Hippocampal formation (tissue), 2 donors: Measurements from ENCODE around the gene MNAT1.
"Not testable (repeated sequence)": the region's sequence is repeated elsewhere in the genome, so short reads cannot be mapped to it uniquely, and the experiment has no call there.

Experiments used
- DNase-seq, 2 donors: peaks; one replicate each; lab custom pipeline; 2025; lab: John Stamatoyannopoulos, UW

Gene MNAT1

DNA sequence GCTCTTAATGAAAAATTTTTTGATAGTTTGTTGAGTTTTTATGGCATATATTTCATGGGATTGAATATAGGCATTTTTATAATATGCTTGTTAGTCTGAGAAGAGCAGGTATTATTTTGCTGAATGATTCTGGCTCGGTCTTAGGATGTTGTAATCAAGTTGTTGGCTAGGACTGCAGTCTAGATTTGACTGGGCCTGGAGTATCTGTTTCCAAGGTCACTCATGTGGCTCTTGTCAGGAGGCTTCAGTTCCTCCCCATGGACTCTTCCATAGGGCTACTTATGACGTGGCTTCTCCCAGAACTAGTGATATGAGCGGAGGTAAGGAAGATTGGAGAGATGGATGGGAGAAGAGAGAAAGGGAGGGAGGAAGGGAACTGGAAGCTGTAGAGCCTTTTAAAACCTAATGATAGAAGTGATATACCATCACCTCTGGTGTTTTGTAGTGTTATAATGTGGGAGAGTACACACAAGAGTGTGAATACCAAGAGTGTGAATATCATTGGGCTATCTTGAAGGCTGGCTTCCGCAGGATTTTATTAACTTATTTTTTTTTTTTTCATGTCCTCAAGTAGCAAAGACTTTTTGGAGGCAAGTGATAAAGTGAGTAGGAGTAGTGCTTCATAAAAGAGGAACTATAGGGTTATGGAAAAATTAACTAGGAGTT lies 4.4 kb downstream of the MNAT1 start:
- DNase-seq = no peak

DNA sequence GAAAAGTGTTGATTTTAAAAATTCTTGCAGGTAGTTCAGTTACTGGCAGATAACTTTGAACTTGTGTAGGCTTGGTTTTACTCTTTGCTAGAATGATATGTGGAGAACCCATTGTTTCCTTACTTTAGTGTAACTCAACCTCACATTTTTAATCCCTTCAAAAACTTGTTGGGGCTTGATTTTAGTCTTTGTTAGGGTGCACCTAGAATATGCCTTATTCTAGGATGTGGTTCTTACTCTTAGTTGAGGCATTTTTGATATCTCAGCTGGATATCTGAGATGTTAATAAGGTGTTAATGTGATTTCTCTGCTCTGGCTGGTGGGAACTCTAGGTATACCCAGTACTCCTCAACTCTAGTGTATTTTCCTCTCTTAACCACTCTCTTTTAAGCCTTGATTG lies 10.0 kb downstream of the MNAT1 start:
- no peak for DNase-seq

DNA sequence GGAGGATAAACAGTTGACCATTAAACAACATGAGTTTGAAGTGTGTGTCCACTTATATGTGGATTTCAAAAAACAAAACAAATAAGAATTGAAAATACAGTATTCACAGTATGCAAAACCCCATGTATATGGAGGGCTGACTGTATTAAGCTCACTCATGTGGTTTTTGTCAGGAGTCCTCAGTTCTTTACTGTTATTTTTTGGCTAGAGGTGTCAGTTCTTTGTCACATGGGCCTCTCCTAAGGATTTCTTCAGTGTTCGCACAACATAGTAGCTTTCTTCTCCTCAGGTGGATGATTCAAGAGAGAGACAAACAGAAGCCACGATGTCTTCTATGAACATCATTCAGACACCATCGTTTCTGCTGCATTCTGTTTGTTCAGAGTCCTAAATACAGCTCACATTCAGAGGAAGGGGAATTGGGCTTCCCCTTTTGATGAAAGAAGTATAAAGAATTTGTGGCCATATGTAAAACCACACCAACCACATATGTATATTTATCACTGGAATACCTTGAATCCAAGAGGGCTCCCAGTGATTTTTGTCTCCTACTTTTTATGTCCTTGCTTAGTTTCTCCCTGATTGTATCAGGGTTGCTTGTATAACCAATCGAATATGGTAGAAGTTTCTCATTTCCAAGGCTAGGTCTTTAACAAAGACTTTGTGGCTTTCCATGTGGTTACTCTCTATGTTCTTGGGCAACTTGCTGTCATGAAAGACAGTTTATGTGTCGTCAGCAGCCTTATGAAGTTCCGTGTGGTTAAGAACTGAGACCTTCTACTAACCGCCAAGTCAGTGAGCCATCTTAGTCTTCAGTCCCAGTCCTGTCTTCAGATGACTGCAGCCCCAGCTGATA lies 18.9 kb downstream of the MNAT1 start:
- DNase-seq = no peak

DNA sequence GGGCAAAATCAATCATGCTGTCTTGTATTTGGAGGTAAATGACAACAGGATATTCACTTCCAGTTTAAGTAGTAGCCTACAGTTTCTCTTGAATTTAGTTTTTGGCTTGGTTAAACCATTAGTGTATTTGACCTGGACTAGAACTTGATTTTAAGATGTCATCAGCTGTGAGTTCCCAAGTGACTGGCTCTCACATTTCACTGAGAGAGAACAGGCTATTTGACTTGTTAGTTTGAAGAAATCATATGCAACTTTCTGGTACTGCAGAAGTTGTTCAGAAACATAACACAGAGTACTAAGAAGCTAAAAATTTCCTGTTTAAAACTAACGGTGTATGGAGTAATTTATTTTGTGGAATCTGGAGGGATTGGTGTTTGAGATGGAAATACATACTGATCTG lies 22.3 kb downstream of the MNAT1 start:
- no peak for DNase-seq

DNA sequence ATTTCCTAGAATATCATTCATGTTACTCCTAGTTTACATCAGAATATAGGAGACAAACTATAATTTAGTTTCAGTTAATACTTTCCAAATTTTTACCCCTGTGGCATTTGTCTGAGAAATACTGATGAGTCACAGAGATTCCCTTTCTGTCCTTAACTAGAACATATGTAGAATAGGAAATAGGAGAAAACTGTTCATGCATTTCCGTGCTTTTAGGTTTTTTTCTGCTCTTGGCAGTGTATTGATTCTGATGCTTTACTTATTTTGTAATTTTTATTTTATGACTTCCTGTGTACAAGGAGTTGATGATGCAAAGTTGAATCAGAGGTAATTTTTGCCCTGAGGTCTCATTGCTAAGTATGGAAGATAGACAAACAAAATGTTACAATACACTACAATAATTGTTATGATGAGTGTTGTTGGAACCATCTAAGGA lies 23.0 kb downstream of the MNAT1 start:
- DNase-seq = no peak

DNA sequence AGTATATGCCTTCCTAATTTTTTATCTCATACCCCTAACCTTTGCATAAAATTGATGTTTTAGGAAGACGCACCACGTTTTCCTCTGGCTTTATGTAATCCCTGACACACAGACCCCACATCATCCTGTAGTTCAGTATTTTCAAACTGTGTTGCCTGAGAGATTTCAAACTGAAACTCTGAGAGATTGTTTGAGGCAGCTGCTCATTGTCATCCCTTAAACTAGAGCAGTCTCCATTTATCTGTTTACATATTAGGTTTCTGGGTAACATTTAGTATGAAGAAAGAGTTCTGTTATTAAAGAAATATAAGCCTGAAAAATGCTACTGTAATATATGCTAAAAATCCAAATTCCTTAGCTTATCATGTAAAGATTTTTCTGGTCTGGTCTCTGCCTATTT lies 24.3 kb downstream of the MNAT1 start:
- DNase-seq = no peak

DNA sequence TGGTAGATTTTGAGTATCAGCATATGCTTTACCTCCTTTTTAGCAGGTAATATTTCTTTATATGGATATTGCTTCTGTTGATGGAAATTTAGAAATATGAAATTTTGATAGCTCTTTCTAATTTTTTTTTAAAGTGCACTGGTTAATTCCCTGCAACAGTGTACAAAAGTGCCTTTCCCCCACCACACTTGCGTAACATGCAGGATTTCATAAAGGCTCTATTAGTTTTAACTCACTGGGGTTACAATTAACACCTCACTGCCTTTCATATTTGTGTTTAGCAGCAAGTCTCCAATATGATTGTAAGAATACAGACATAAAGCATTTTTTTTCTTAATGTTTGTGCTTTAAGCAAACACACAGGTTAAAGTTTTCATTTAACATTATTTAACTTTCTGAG lies 25.6 kb downstream of the MNAT1 start:
- no peak for DNase-seq

DNA sequence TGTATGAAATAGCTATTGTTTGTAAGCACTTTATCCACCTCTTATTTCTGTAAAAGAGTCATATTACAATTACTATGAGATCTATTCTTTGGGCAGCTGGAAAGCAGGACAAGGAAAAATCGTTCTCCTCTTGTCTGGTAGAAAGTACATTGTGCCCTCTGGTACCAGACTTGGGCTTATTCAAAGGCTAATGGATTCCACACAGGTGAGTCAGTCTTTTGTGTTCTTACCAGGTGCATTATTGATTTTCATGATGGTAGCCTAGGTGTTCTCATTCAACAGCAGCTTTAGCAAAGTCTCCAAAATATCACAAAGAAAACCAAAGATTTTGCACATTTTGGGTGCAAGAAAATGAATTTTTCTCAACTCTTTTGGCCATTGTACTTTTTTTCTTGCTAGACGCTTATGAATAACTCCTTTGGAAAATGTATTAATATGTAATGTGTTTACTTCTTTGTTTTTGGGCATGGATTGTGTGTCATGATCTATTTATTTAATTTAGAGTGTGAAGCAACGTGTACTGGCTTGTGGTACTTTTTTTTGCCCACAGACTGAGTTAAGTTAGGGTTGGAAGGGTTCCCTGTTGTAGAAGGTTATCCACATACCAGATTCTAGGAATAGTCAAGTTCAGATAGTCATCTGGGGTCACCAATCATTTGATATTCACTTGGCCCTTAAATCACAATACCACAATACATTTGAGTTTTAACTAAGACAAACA lies 26.2 kb downstream of the MNAT1 start:
- no peak for DNase-seq

DNA sequence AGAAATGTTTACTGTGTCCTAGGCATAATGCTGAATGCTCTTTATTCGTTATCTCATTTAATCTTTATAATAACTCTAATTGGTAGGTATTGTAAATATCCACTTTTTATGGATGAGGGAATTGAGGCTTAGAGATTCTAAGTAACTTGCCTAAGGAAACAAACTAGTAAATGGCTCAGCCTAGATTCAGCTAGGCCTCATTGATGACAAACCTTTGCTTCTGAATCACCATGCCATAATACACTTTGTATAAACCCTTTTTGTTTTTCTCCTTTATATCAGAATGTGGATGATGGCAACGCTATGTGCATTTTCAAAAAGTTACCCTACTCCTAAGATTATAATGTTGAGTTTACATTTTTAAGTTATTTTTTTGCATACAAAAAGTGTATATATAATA lies 34.0 kb downstream of the MNAT1 start:
- DNase-seq = no peak

DNA sequence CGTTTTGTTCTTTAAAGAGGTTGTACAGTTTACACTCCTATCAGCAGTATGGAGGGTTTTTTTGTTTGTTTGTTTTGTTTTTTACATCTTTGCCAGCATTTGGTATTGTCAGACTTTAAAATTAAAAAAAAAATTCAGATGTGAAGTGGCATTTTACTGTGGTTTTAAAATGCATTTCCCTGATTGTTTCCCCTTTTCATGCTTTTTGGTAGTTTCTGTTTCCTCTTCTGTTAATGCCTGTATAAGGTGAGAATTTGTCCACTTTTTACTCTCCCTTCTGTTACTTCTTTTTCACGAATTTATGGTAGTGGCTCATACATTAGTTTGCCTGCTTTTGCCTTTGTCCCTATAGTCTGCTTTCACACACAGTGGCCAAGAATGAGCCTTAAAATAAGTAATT lies 36.6 kb downstream of the MNAT1 start:
- no peak for DNase-seq

DNA sequence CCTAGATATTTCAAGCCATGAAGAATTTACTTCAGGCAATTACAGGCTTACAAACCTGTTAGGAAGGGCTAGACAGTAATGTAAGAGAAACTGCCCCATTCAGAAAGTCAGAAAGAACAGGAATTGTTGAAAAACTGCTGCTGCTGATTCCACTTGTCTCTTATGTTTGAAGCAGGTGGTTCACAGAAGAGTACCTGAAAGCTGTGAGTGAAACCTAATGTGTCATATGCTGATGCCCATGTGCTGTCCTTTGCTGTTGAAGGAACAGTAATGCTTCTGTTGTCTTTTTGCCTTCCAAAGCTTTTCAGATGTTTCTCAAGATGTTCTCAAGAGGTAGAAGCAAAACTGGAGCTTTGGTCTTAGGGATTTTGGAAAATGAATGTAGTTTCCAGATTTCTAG lies 39.0 kb downstream of the MNAT1 start:
- DNase-seq = no peak

DNA sequence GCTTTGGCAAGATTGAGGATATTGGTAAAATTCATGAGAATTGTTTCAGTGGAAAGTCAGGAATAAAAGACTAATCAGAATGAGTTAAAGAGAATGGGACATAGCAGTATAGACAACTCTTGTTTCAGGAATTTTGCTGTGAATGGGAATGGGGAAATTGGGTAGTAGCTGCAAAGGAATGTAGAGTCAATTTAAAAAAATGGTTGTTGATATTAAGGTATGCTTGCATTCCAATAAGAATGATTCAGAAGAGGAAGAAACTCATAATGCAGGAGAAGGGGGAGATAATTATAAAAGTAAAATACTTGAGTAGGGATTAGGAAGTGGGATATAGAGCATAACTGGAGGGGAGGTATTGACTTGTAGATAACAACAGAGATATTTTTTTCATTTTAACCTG lies 40.7 kb downstream of the MNAT1 start:
- no peak for DNase-seq

DNA sequence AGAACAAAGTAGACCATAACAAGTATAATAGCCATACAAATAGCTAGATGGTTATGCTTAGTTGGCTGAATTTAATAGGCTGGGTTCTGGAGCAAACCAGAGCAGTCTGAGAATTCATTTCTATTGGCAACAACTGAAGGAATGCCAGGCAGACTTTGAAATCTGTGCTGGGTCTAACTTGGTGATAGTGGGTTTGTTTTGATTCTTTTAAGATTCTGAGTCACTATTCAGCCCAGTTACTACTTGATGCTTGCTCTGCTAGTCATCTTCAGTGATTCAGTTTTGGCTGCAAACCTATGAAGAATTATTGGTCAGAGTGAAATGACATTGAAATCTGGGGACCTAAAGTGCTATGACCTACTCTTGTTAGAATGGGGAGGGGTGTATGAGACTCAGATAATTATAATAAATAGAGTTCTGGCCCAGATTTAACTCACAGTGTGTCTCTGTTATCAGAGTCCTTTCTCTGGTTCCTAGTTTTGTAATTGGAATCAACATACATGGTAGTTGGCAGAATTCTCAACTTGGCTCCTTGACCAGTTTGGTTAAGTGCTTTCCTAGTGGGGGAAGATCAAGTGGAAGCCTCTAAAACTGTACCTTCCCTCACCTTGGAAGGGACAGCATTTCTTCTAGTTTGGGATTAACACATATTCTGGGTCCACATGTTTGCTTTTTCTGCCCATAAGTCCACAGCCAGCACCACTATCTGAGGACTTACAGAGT lies 43.5 kb downstream of the MNAT1 start:
- no peak for DNase-seq

DNA sequence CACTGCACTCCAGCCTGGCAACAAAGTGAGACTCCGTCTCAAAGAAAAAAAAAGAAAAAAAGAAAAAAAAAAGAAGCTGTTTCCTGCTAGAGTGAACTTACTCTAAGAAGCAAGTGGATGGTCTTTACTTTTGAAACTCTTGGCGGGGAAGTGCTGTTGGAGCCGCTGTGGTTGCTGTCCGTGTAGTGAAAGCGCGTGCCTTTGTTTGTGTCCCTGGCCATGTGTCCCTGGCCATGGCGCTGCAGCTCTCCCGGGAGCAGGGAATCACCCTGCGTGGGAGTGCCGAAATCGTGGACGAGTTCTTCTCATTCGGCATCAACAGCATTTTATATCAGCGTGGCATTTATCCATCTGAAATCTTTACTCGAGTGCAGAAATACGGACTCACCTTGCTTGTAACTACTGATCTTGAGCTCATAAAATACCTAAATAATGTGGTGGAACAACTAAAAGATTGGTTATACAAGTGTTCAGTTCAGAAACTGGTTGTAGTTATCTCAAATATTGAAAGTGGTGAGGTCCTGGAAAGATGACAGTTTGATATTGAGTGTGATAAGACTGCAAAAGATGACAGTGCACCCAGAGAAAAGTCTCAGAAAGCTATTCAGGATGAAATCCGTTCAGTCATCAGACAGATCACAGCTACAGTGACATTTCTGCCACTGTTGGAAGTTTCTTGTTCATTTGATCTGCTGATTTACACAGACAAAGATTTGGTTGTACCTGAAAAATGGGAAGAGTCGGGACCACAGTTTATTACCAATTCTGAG lies 45.4 kb downstream of the MNAT1 start:
- DNase-seq = not testable (repeated sequence)

DNA sequence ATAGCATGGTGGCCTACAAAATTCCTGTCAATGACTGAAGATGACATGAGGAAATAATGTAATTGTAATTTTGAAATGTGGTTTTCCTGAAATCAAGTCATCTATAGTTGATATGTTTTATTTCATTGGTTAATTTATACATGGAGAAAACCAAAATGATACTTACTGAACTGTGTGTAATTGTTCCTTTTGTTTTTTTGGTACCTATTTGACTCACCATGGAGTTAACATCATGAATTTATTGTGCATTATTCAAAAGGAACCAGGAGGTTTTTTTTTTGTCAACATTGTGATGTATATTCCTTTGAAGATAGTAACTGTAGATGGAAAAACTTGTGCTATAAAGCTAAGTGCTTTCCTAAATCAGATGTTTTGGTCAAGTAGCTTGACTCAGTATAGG lies 46.0 kb downstream of the MNAT1 start:
- DNase-seq = not testable (repeated sequence)

DNA sequence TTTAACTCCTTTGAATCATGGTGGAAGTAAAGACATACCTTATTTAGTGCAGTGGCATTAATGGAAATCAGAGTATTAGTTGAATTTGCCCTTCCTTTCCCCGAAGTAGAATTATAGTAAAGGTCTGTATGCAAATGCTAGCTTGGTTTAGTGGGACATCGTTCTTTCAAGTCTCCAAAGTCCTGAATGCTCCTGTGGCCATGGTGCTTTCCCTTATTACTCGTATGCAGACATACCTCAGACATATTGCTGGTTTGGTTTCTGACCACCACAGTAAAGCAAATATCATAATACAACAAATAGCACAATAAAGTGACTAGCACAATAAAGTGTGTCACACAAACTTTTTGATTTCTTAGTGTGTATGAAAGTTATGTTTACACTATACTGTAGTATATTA lies 52.3 kb downstream of the MNAT1 start:
- DNase-seq = no peak

DNA sequence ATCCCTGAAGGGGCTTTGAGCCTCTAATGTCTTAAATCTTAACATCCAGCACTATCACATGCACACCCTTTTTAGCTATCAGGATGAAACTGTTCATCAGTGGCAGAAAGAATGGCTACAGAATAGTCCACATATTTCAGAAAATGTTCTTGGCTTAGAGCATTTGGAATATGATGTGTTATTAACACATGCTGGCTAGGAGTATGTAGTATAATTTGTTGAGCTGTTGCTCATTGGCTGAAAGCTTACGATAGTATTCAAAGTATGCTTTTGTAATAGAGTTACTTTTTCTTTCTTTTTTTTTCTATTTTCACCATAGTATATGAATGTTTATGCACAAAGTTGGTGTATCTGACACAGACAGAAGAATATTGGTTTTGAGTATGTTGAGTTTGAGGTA lies 55.1 kb downstream of the MNAT1 start:
- no peak for DNase-seq

DNA sequence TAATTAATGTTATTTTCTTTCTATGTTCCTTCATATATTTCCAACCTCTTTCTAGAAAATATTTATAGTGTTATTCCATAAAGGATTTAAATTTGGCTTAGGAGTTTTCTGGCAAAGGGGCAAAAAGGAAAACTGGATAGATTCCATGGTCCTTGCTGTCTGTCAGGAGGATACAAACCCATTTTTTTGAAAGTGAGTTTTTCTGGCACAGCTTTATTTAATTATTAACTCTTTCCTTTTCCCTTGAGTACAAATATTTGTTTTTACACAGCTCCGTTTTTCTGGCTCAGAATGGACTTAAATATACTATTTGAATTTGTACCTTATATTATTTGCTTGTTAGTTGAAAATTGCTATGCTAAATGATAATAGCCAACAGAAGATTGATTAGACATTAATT lies 56.3 kb downstream of the MNAT1 start:
- DNase-seq = no peak

DNA sequence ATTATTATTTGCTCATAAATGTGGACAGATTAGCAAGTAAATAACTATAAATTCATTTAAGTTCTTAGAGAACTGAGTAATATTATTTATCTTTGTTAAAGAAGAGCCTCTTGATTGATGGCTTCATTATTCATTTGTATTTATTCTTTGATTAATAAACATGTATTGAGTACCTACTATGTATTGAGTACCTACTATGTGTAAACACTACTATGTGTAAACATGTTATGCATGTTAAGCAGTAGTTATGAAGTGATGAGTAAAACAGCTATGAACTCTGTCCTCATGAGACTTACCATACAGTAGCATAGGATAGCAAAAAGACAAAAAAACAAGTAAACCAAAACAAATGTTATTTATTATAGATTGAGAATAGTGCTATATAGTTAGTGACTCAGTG lies 61.9 kb downstream of the MNAT1 start:
- no peak for DNase-seq

DNA sequence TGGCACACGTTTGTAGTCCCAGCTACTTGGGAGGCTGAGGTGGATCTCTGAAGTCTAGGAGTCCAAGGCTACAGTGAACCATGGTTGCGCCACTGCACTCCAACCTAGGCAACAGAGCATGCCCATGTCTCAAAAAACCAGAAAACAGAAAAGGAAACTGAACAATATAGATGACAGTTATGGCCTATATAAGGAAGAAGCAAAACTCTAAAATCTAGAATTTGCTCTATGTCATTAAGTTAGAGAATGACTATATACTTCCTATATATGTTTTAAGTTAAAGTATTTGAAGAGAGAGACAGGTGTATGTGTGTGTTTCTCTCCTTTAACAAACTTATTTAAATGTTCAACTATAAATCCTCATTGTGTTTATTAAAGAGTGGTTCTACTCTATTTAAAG lies 65.8 kb downstream of the MNAT1 start:
- no peak for DNase-seq

DNA sequence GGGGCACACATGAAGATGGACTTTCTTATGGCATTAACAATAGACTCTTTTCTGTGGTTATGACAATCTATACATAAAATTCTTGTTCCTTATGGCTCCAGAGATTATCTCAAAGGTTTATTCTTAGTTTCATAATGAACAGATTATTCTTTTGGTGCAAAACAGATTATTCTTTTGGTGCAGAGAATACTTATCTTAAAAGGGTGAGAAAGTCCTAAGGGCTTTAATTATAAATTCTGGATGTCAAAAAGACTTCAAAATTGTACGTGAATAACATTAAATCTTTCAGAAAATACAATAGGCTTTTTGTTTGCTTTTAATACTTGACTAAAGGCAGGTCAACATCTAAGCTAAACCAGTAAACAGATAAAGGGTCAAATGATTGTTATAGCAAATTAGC lies 69.3 kb downstream of the MNAT1 start:
- no peak for DNase-seq
